HG02970 (cell line): ENCODE results near the gene SLC36A2.
"Not testable (repeated sequence)": the region's sequence is repeated elsewhere in the genome, so short reads cannot be mapped to it uniquely, and the experiment has no call there.

Experiments
- ATAC-seq: cut with Tn5 transposase; IDR thresholded peaks from one replicate; pipeline ENCODE4 v1.9.1; 2021; ENCODE audit warnings: mild to moderate bottlenecking, moderate library complexity, moderate number of reproducible peaks; ENCODE audit not compliant: unreplicated experiment, low FRiP score

The SLC36A2 gene

GRCh38 chr5:151347369-151347768 is at the start of gene SLC36A2:
Gene SLC36A2, minus strand, starts transcription at chr5:151347559. Its CDS starts 99 bp downstream, at chr5:151347460.
- ATAC-seq, result no peak

DNA sequence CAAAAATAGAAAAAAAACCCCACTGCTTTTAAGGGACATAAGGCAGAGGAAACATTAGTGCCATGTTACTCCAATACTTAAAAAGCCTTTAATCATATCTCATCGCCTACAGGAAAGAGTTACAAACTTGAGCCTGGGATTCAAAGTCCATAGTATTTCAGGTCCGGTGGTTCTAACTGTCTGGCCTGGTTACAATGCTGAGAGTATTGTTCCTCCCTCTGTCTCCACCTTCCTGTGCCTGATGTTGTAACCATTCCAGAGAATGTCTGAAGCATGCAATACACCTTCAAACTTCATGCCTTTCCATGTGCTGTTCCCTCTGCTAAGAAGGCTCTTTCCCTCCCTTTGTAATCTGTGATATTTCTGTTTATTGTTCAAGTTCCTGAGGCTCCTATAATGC is 41.6 kb upstream of the SLC36A2 start:
- no peak for ATAC-seq

DNA sequence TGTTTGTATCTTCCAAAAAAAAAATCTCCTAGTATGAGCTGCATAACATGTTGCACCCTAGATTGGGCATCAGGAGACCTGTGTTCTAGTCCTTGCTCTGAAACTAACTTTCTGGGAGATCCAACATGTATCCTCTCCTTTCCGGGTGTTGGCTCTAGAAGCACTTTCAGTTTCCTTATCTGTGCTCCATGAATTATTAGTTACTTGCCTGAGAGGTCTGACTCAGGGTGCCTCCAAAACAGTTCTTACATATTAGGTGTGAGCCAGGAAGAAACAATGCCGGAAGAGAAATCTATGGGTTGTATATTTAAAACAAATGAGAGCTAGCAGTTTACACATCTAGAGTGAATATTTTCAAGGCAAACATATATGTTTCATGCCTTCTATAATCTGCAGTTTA is 36.7 kb upstream of the SLC36A2 start:
- no peak for ATAC-seq

- no peak for ATAC-seq
These were observed 35.7 kb upstream of the SLC36A2 start for GRCh38 chr5:151383011-151383410.

- no peak for ATAC-seq
These were observed 35.2 kb upstream of the SLC36A2 start for GRCh38 chr5:151382576-151382975.

DNA sequence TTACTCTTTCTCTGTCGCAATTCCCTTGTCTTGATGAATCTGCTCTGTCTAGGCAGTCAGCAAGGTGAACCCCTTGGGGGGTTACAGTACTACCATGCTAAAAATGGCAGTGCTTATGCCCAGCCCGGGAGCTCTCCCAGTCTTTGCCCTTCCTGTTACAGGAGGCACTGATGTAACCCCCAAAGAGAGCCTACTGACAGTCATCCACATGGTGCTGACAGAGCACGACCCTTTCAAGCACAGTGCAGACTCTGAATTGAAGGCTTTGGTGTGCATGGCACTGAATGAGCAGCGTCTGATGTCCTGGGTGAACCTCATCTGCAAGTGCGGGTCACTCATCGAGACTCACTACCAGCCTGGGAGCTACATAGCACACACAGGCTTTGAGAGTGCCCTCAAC is 34.5 kb upstream of the SLC36A2 start:
- no peak for ATAC-seq

- no peak for ATAC-seq
These were observed 31.3 kb upstream of the SLC36A2 start for GRCh38 chr5:151378616-151379015.

GRCh38 chr5:151374539-151374938 is 27.2 kb upstream of the SLC36A2 start:
- ATAC-seq, result no peak

DNA sequence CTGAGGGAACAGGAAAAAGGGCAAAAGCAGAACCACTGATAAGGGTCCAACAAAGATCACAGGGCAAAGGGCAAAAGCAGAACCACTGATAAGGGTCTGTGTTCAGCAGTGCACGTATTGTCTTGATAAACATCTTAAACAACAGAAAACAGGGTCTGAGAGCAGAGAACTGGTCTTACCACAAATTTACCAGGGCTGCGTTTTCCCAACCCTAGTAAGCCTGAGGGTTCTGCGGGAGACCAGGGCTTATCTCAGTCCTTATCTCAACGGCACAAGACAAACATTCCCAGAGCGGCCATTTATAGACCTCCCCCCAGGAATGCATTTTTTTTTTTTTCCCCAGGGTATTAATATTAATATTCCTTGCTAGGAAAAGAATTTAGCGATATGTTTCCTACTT is 19.7 kb upstream of the SLC36A2 start:
- not testable (repeated sequence) for ATAC-seq

- no peak for ATAC-seq
These were observed 16.3 kb upstream of the SLC36A2 start for GRCh38 chr5:151363673-151364072.

GRCh38 chr5:151362970-151363369 is 15.6 kb upstream of the SLC36A2 start:
- ATAC-seq, result no peak

GRCh38 chr5:151359391-151359790 is 12.0 kb upstream of the SLC36A2 start:
- no peak for ATAC-seq

- ATAC-seq, result no peak
These were observed 10.4 kb upstream of the SLC36A2 start for GRCh38 chr5:151357792-151358191.

- ATAC-seq, result no peak
These were observed 9.7 kb upstream of the SLC36A2 start for GRCh38 chr5:151357097-151357496.

DNA sequence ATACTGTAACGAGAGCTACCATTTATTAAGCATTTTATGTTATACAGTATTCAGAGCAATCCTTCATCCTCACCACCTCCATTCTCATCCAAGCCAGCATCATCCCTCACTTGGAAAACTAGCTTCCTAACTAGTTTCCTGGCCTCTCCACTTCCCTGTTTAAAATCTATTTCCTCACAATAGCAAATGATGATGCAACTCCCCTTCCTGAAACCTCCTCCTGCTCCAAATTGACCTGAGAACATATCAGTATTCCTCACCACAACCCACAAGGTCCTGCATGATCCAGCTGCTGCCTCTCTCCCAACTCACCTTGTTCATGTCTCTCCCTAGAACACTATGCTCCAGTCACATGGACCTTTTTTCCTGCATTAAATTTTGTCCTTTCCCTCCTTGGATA is 4.3 kb upstream of the SLC36A2 start:
- no peak for ATAC-seq

DNA sequence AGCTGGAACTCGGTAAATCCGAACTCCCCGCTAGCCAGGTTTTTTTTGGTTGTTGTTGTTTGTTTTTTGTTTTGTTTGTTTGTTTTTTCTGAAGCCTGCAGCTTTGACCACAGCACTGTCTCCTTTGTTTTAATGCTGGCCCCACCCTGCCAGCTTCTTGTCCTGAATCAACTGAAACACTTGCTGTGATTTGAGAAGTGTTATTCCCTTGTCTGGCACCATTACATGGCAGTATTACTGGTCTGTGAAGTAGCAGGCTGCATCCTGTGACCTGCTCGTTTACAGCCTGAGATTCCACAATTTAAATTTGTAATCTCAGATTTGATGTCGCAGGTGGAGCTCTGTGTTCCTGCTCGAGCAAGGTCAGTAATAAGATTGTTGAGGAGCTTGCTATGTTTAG is 1.4 kb upstream of the SLC36A2 start:
- no peak for ATAC-seq

GRCh38 chr5:151345808-151346478 is 1.4 kb downstream of the SLC36A2 start:
- ATAC-seq, result no peak

- no peak for ATAC-seq
These were observed 2.1 kb downstream of the SLC36A2 start for GRCh38 chr5:151345187-151345807.

DNA sequence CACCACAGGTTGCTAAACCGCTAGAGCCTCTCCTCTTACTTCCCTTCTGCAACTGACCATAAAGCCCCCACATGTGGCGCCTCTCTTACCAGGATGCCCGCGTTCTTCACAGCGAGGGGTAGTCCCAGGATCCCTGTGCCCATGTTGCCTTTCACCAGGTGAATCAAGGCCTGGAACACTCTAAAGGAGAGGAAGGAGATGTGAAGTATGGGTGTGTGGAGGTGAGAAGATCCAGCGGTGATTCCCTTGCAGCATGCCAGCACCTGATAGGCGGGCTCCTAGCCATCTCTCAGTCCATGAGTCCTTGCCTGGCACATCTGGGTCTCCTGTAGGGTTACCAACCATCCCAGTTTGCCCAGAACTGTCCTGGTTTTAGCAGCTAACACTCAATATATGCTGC is 3.3 kb downstream of the SLC36A2 start:
- ATAC-seq, result no peak

- ATAC-seq, result no peak
These were observed 7.4 kb downstream of the SLC36A2 start for GRCh38 chr5:151340004-151340403.

GRCh38 chr5:151338734-151339133 is 8.6 kb downstream of the SLC36A2 start:
- ATAC-seq, result no peak

DNA sequence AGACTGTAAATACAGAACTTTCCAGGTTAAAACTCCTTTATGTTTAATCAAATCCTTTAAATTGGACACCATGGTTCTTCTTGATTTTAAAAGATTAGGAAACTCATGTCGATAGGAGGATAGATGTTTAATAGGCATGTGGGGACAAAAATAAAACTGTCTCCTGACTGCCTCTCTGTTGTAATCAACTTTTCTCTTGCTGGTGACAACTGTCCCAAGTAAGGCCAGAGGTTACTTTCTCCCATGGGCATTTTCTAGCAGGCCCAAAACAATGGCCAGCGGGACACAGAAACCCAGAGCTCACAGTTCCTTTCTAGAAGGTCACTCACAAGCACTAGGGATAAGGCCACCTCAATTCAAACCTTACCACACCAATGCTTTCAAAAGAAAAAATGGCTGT is 14.5 kb downstream of the SLC36A2 start:
- no peak for ATAC-seq
